Measurements from ENCODE around the gene LDLRAD3. TPM values are rescaled to one million over a fixed set of nuclear protein-coding genes. Genes with fewer than 3 reads are reported as not detected.
"Not testable (repeated sequence)": the region's sequence is repeated elsewhere in the genome, so short reads cannot be mapped to it uniquely, and the experiment has no call there.

Gene LDLRAD3
- total RNA-seq, 1 donor from 2014 or later, result 1.6 TPM

DNA sequence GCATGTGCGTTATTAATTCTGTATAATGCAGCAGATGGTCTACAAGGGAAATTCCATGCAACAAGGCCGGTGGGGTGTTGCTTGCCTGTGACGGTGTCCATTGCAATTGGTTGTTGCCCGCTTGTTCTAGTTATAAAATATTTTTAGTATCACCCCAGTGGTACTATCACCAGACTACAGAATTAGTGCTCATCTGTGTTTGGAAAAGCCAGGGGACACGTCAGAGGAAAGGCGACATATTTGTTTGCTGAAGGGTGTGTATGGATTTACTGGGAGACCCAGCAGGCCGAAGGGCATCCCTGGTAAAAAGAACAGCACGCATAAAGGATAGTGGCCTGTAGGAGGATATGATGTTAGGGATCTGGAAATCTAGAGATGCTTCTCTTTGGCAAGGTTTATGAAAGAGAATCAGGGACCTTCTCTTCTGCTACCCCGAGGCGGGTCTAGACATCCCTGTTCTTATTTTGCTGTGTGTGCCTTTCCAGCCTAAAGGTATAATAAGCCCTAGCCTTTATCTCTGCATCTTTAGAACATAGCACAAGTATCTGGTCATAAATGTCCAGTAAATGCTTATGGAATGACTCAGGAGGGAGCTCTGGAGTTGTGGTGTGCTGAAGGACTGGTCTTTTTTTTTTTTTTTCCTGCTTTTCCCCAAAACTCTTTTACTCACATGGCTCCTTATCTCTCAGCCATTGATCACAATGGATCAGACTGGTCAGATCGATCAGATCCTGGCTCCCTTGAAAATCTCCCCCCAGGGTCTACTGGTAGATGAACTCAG is 90.9 kb downstream of the LDLRAD3 start:
- DNase-seq (no peak), ATAC-seq (no peak)
- intact Hi-C loops (cut with micrococcal nuclease), result no loop called here

DNA sequence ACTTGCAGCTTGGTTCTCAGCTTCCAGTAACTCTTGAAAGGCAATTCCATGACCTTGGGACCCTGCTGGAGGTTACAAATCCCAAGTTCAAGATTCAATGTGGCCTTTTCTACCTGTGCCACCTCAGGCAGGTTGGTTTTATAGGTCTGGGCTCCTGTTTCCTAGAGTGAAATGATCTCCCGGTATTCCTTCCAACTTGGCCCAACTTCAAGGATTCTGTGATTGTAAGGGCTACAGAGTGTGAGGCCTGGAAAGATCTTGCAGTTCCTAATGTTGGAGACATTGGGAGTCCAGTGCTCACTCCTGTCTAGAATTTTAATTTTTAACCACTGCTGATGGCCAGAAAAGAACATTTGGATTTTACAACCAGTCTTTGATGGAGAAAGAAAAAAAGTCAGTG is 91.6 kb downstream of the LDLRAD3 start:
- no peak for DNase-seq
- intact Hi-C loops (cut with micrococcal nuclease), result no loop called here
- no peak for ATAC-seq

GRCh38 chr11:36035999-36036398 is 92.1 kb downstream of the LDLRAD3 start:
- DNase-seq, result no peak
- intact Hi-C loops (cut with micrococcal nuclease), result no loop called here
- ATAC-seq, result no peak

DNA sequence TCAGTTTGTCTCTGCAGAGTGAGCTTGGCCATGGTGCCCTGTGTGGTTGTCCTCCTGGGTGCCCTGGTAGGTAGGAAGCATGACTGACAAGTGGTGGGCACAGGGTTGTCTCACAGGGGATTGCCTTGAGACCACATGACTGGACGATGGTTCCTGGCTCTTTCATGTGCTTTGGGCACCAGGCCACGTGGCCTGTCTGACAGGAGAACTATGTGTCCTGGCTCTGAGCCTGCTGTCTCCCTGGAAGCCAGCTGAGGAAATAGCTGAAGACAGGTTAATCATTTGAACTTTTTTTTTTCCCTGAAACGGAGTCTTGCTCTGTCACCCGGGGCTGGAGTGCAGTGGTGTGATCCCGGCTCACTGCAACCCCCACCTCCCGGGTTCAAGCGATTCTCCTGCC is 93.2 kb downstream of the LDLRAD3 start:
- DNase-seq, result peak; percentile 57
- peak; percentile 60 for ATAC-seq
- intact Hi-C loops (cut with micrococcal nuclease), result no loop called here

GRCh38 chr11:36038541-36038940 is 94.7 kb downstream of the LDLRAD3 start:
- intact Hi-C loops (cut with micrococcal nuclease), result no loop called here
- DNase-seq, result no peak
- no peak for ATAC-seq

GRCh38 chr11:36039471-36039870 is 95.6 kb downstream of the LDLRAD3 start:
- ATAC-seq (no peak), DNase-seq (no peak)
- intact Hi-C loops (cut with micrococcal nuclease), result no loop called here

DNA sequence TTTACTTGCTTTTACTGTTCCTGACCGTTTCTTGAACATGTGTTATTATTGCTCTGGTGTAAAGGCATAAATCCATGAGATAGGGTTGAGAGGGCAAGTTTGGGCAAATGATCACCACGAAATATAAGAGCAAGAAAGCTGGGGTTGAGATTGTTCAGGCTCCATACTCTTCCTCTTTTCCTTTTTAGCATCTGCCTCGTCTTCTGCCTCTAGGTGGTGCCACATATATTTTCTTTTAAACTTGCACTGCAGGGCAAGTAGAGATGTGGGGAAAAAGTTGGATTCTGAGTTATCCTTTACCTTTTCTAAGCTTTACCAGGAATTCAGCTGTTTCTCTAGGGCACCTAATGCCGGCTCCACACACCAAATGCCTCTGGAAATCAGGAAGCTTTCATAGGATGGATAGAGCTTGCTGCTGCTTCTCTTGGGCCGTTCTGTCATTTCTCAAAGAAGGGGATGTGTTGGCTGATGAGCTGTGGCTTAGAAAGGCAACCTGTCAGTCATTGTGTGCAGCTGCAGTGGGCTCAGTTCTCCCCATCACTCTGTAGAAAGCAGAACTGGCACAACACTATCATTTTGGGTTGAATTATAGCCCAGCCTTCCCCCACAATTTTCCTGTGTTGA is 98.2 kb downstream of the LDLRAD3 start:
- ATAC-seq (no peak), DNase-seq (no peak)
- intact Hi-C loops (cut with micrococcal nuclease), result no loop called here

DNA sequence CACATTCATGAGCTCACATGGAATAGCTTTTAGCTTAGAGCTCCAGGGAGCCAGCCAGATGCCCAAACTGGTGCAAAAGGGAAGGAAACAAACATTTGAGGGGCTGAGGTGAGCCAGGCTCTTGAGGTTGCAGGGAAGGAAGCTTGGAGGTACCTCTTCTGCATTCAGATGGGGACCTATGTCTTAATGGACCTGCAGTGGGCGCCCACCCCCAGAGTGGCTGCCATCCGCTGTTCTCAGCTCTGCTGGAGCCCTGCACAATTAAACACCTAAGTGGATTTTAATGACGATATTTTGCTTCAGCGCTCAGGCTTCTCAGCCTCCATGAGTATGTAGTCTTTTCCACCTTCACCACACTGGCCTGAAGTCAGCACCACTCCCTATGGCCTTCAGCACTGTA is 100.8 kb downstream of the LDLRAD3 start:
- ATAC-seq, result no peak
- intact Hi-C loops (cut with micrococcal nuclease), result no loop called here
- DNase-seq, result no peak

DNA sequence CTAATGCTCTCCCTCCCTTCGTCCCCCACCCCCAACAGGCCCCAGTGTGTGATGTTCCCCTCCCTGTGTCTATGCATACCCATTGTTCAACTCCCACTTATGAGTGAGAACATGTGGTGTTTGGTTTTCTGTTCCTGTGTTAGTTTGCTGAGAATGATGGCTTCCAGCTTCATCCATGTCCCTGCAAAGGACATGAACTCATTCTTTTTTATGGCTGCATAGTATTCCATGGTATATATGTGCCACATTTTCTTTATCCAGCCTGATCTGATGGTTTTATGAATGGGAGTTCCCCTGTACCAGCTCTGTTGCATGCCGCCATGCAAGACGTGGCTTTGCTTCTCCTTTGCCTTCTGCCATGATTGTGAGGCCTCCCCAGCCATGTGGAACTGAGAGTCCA is 102.1 kb downstream of the LDLRAD3 start:
- ATAC-seq; DNase-seq; intact Hi-C loops (cut with micrococcal nuclease): not testable (repeated sequence)

DNA sequence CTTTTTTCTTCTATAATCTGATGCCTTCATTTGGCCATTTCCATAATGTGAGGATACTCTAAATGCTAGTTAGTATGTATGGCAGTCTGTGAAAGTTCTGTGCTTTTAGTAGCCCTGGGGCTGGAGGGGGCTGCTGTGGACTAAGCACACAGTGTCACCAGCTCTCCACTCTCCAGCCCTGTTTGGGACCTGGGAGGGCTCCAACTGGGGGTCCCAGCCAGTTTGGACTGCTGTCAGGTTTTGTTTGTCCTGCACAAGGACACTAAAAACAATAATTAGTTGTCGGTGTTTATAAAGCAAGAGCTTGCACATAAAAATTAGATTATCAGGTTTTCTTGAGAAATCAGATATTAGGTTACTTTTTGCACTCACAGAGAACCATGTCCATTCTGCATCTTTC is 103.1 kb downstream of the LDLRAD3 start:
- no peak for DNase-seq
- intact Hi-C loops (cut with micrococcal nuclease), result no loop called here

DNA sequence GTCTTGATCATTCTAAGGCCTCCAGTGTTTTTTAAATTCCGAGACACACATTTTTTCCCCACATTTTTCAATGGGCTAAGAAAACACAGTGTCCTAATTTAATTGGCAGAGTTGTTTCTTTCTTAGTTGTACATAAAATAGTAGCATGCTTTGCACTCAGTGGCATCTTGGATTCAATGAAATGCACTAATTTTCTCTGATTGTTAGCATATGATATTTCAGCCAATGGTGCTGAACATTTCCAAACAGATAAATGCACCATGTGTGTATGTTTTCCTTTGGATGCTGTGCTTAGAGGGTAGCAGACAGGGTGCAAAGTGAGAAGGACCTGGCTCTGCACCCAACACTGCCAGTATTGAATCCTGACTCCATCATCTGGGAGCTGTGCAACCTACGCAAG is 103.5 kb downstream of the LDLRAD3 start:
- ATAC-seq (no peak), DNase-seq (no peak)
- intact Hi-C loops (cut with micrococcal nuclease), result no loop called here

More for the DNA sequence above, 103.1 kb downstream of the LDLRAD3 start:
- ATAC-seq, result no peak

DNA sequence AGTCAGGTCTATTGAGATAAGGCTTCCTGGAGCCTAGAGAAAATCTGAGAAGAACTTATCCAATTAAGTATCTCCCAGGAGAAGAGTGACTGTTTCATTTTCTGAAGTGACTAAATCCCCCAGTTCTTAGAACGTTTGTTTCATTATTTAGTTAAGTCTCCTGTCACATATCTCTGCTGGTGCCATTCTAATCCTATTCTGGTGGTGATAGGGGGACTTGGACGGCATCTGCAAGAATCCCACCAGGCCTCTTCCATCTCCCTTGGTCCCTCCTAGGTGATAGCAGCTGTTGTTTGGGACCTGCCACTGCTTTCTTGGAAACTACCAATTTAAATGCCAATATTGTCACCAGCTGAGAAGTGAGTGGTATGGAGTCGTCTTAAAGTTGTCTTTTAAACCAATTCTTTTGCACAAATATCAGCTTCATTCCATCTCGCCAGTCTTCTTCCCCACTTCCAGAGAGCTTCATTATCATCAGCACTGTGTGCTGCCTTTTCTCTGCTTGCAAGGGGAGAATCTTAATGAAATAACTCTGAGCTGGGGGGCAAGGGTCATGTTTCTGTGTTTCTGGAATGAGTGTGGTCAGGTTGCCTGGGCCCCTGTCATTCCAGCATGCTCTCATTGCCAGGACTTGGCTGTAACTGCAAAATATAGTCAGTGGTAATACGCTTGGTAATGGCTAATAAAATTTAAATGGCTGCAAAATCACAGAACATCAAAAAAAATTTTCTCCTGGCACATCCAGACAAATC is 104.8 kb downstream of the LDLRAD3 start:
- DNase-seq, result no peak
- intact Hi-C loops (cut with micrococcal nuclease), result no loop called here
- no peak for ATAC-seq

GRCh38 chr11:36051235-36052144 is 107.6 kb downstream of the LDLRAD3 start:
- no peak for ATAC-seq
- DNase-seq, result no peak
- intact Hi-C loops (cut with micrococcal nuclease), result no loop called here

DNA sequence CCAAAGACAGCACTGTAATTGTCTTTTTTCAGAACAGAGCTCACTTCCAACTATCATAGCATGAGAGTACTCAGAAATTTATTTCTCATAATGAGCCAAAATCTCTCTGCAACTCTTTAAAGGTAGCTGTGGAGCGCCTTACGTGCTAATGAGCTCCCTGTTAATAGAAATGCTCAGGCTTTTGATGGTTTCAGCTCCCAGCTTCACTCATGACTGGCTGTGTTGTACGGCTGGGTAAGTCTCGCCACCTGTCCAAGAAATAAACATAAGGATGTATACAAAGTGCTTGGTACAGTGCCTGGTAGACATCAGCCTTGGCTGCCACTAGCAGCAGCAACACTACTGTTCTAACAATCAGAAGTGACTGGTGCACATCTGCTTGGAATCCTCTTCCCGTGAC is 109.4 kb downstream of the LDLRAD3 start:
- ATAC-seq (no peak), DNase-seq (no peak)
- intact Hi-C loops (cut with micrococcal nuclease), result no loop called here

- intact Hi-C loops (cut with micrococcal nuclease), result no loop called here
- no peak for ATAC-seq
Measured at GRCh38 chr11:36053862-36054261, 110.0 kb downstream of the LDLRAD3 start.

DNA sequence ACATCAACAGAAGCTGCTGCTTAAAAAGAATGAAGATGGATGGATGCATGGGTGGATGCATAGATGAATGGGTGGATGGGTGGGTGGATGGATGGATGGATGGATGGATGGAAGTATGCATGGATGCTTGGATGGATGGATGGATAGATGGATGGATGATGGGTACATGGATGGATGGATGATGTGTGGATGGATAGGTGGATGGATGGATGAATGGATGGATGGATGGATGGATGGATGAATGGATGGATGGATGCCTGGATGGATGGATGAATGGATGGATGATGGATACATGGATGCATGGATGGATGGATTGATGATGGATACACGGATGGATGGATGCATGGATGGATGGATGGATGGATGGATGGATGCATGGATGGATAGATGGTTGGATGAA is 110.8 kb downstream of the LDLRAD3 start:
- no peak for ATAC-seq
- no peak for DNase-seq
- intact Hi-C loops (cut with micrococcal nuclease), result no loop called here

More at GRCh38 chr11:36053862-36054261, 110.0 kb downstream of the LDLRAD3 start:
- DNase-seq, result no peak

DNA sequence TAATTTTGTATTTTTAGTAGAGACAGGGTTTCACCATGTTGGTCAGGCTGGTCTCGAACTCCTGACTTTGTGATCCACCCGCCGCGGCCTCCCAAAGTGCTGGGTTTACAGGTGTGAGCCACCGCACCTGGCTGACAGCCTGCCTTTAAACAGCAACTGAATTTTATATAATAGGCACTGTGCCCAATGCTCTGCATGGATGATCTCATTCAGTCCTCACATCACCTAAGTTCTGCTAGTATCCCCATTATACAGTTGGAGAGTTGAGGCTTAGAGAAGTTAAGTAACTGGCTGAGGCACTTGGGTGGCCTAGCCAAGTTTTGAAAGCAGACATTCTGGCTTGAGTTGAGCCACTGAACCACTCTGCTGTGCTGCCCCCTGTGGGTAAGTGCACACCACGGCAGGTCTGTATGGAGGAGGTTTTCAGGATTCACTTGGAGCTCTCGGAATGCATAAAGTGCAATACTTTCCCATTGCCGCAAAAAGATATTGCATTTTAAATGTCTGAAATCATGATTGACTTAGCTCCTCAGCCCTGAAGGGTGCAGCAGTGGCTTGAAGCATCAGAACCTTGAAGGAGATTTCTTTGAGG is 112.4 kb downstream of the LDLRAD3 start:
- no peak for DNase-seq
- ATAC-seq, result no peak
- intact Hi-C loops (cut with micrococcal nuclease), result no loop called here

DNA sequence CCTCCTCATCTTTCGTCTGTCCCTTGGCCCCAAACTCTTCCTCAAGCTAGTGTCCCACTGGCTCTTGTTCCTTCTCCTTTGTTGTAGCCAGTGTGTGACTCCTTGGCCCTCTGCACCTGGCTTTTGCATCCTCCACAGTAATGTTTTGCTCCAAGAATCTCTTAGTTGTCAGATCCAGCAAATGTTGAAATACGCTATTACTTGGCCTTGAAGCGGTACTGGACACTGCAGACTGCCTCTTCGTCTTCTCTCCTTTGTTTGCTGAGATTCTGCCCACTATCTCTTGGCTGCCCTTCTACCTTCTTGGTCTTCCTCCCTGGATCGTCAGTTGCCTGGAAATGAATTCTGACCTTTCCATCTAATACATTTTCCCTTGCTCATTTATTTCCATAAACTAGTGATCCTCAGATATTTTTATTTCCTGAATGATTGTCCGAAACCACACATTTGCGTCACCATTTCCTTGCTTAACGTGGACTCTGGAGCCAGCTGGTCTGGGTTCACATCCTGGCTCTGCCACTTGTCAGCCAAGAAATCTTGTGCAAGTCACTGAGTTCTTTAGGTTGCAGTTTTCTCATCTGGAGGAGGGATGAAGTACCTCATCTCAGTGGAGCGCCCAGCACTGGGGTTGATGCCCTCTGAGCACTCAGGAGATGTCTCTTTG is 113.6 kb downstream of the LDLRAD3 start:
- ATAC-seq, result no peak
- DNase-seq, result no peak
- intact Hi-C loops (cut with micrococcal nuclease), result no loop called here
